GM21381 (cell line): ENCODE data around the gene SAMD3.
"Not testable (repeated sequence)": the region's sequence is repeated elsewhere in the genome, so short reads cannot be mapped to it uniquely, and the experiment has no call there.

Experiments
- ATAC-seq: cut with Tn5 transposase; IDR thresholded peaks from one replicate; pipeline ENCODE4 v1.9.1; 2021; ENCODE audit warnings: mild to moderate bottlenecking, moderate library complexity; ENCODE audit not compliant: unreplicated experiment

The SAMD3 gene, protein sequence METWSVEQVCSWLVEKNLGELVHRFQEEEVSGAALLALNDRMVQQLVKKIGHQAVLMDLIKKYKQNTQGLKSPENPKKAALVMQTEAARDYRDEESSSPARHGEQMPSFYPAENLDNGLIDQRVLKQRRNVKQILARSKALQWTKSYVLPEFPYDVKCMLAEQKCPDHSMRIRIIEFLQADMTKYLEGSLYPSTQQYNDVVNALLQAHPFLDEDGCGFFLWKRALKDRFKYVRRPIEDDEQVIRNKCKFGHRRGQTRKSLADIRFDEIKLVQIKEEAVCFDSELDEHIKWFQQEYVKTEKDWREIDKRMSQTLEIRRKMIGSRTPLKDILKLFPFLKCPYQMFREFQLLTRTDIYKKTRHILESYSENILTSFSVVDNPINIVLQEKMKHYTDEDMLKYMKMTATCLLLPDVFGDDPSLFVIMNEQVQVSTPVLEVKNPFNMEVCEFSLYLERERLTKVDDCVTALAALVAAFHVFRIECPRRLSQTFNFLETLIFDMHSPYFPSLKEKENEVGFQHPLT

DNA sequence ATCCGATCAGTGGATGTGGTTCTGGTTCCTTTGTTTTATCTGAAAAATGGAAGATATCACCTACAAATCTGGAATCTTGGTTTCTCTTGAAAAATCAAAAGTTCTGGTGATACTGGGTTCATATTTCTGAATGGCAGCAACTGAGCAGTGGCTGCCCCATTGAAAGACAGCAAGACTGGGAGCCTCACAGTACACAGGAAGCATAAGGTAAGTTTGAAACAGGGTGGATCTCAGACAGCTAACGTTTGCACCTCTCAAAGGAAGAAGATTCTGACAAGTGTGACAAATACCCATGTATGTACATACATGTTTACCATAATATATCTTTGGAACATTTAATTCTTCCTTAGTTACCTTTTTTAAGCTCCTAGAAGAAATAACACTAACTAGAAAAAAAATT lies at the start of gene SAMD3:
Gene SAMD3, minus strand, starts transcription at position 177 of the 400 bp plus-strand sequence. CDS start 7,678 bp downstream, outside the sequence.
- ATAC-seq, result no peak

DNA sequence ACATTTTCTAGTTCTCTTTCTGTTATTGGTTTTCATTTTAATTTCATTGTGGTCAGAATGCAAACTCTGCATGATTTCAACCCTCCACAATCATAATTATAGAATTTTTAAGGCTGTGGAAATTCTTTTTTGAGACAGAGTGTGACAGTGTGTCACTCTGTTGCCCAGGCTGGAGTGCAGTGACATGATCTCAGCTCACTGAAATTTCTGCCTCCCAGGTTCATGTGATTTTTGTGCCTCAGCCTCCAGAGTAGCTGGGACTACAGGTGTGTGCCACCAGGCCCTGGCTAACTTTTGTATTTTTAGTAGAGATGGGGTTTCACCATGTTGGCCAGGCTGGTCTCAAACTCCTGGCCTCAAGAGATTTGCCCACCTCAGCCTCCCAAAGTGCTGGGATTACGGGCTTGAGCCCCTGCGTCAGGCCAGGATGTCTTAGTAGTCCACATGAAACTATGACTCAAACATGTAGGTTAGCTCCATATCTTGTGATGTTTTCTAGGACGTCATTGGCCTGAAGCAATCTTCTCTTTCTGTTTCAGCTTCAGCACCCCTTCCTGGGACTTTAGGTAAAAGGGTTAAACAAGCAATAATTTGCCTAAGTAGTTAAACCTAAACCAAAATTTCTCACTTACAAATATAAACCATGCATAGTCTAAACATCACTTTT lies 47.4 kb upstream of the SAMD3 start:
- no peak for ATAC-seq

DNA sequence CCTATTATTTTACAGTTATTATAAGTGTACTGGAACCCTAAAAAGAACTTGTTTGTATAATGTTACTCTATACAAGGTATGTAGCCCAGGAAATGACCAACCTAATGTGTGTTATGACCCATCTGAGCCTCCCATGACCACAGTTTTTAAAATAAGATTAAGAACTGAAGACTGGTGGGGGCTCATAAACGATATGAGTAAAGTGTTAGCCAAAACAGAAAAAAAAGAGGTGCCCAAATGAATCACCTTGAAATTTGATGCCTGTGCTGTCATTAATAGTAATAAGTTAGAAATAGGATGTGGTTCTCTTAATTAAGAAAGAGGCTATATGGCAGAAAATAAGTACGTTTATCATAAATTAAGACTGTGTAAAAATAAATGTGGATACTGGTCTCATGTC lies 42.8 kb upstream of the SAMD3 start:
- not testable (repeated sequence) for ATAC-seq

DNA sequence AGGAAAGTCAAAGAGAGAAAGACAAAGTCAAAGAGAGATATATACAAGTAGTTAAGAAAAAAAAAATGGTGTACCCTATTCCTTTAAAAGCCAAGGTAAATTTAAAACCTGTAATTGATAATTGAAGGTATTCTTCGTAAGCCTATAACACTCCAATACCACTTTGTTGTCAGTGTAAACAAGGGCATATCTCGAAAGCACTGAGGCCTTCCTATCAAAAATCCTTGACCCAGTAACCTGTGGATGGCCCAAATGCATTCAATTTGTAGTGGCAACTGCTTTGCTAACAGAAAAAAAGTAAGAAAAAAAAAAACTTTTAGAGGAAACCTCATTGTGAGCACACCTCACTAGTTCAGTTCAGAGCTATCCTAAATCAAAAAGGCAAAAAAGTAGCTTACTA lies 39.3 kb upstream of the SAMD3 start:
- ATAC-seq, result no peak

DNA sequence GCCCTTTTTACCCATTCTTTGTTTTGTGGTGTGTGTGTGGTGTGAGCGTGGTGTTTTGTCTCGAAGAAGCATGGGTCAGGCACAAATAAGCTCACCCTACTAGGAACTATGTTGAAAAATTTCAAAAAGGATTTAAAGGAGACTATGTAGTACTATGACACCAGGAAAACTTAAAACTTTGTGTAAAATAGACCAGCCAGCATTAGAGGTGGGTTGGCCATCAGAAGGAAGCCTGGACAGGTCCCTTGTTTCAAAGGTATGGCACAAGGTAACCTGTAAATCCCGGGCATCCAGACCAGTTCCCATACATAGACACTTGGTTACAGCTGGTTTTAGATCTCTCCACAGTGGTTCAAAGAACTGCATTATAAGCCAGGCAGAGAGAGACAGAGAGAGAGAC lies 38.8 kb upstream of the SAMD3 start:
- ATAC-seq, result not testable (repeated sequence)

DNA sequence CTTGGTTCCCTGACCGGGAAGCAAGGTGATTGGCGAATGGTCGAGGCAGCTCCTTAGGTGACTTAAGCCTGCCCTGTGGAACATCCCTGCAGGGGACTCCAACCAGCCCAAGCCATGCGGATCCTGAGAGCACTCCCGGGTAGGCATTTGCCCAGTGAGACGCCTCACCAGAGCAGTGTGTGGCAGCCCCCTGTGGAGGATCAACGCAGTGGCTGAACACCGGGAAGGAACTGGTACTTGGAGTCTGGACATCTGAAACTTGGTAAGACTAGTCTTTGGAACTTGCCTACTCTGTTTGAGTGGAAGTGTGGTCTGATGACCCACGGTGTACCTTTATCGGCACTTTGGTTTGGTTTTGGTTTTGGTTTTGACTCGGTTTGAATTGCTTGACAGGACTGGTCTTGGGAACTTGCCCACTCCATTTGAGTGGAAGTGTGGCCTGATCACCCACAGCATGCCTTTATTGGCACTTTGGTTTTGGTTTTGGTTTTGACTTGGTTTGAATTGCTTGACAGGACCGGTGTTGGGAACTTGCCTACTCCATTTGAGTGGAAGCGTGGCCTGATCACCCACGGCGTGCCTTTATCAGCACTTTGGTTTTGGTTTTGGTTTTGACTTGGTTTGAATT lies 38.0 kb upstream of the SAMD3 start:
- peak; percentile 49 for ATAC-seq

DNA sequence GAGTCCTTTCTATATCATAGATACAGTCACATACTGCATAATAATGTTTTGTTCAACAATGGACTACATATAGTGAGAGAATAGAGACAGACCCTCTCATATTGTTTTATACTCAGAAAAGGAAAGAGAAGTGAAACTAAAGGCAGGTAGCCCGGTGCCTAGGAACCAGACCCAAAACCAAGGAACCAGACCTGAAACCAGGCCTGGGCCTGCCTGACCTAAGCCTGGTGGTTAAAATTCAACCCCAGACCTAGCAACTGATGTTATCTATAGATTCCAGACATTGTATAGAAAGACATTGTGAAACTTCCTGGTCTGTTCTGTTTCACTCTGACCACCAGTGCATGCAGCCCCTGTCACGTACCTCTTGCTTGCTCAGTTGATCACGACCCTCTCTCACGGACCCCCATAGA lies 37.3 kb upstream of the SAMD3 start:
- peak; percentile 59 for ATAC-seq

DNA sequence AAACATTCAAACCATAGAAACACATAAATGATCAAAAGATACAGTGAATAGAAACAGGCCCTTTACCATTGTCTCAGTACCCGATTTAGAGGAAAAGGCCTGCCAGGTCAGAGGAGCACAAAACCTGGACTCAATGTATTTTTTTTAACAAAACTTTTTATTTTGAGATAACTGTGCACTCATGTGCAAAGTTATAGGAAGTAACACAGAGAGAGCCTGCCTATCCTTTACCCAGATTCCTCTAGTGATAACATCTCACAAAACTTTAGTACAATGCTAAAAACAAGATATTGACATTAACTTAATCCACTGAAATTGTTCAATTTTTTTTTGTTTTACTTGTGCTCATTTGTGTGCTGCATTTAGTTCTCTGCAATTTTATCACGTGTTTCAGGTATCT lies 36.8 kb upstream of the SAMD3 start:
- ATAC-seq, result peak; percentile 9

DNA sequence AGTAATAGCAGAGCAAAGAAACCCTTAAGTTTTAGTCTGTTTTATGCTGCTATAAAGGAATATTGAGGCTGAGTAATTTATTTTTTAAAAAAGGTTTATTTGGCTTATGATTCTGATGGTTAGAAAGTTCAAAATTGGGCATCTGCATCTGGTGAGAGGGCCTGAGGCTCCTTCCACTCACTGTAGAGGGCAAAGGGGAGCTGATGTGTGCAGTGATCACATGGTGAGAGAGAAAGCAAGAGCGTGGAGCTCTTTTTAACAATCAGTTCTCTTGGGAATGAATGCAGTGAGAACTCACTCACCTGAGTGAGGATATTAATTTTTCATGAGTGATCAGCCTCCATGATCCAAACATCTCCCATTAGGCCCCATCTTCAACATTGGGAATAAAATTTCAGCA lies 36.4 kb upstream of the SAMD3 start:
- no peak for ATAC-seq

DNA sequence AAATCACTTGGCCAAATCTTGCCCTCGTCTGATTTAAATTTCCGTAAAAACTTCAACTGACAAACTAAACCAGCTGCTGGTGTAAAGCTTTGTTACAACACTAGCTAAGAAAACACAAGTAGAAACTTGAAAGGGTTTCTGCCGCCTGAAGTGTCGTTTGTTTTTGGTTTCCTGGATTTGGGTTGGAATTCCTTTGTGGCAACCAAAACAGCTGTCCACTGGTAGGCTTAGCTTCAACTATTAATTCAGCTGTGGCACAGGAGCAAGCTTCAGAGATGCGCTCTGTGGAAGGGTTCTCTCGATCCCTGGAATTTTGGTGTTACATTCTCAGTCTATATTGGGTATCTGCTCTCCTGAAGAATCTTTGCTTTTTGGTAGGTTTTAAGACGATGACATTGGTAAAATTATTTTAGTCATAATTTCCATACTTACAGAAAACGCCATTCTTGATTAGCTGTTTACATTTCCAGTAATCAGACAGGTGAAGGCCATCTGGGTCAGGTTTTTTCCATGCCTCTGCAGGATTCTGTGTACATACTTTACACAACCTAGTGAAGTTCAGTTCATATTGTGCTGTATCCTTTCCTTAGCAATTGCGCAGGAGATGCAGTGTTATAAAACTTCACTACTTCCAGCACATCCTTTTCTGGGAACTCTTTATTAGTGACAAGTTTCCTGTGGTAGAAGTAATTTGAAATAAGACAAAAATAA lies 29.9 kb upstream of the SAMD3 start:
- ATAC-seq, result no peak

DNA sequence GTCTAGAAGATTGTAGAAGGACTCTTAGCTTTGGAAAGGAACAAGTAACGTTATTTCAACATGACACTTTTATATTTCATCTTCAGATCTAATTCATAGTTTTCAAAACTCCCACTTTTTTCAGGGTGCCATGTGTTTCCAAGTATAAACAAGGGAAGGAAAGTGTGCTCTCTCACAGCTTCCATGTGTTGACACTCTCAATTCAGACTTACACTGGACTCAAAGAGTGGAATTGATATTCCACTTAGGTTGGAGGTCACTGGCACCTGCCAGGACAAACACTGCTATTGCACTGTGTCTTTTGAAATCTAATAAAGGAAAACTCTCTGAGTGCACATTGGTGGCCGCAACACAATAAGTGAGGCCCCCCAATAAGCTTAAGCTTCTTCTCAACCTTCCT lies 22.5 kb upstream of the SAMD3 start:
- ATAC-seq, result no peak

DNA sequence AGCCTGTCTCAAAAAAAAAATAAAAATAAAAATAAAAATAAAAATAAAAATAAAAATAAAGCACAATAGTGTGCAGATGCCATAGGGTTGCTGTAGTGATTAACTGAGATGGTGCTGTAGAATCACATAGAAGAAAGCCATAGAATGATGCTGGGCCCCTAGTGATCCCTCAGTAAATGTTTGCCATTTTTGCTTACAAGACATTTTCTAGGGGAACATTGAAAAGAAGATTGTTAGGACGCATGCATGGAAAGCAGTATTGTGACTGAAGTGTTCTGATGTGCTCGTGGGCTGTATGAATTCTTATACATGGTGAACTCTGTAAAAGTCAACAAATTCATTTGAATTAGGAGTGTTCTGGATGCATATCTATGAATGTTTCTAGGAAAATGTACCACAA lies 22.0 kb upstream of the SAMD3 start:
- no peak for ATAC-seq

DNA sequence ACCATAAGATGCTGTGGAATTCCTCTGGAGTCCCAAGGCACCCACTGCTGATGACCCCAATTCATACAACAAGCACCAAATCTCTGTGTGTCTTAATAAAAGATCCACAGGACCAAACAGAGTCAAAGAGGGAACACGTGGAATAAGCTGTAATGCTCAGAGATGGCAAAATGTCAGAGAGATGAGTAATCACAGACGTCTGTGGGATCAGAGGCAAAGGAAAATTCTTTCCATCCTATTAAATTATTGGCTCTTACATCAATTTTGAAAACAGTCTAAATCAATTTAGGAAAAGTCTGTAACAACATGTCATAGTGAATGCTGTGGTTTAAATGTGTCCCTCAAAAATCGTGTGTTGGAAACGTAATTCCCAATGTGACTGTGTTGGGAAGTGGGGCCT lies 17.5 kb upstream of the SAMD3 start:
- ATAC-seq, result no peak

DNA sequence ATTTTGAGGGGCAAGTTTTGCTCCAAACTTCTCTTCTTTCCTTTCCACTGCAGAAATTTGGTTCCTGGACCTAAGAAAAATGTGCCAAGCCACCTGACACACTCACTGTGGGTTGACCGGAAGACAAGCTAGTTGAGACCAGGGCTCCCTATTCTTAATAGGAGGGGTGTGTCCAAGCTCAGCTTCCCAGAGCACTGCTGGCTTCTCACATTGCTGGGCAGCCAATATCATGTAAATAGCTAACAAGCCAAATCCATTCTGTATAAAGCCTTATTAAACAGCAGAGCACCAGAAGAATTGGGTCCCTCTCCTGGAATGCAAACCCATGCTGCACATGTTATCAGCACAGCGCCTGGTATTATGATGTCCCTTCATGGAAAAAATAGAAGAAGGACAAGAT lies 17.0 kb upstream of the SAMD3 start:
- no peak for ATAC-seq

DNA sequence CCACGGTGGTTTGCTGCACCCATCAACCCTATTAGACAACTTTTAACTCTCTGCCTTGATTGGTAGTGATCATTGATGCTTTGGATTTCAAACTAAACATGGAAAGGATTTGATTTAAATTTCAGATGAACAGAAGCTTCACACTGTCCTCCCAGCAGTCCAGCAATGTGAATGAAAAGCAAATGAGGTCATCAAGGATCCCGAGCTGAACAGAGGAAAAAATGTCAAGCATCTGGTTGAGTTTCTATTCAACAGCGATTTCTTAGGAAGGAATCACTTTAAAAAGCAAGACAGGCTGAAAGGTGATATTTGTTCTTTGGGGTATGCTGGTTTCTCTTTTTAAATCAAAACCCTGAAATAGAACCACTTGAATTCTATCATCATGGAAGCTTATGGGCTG lies 10.6 kb upstream of the SAMD3 start:
- no peak for ATAC-seq

DNA sequence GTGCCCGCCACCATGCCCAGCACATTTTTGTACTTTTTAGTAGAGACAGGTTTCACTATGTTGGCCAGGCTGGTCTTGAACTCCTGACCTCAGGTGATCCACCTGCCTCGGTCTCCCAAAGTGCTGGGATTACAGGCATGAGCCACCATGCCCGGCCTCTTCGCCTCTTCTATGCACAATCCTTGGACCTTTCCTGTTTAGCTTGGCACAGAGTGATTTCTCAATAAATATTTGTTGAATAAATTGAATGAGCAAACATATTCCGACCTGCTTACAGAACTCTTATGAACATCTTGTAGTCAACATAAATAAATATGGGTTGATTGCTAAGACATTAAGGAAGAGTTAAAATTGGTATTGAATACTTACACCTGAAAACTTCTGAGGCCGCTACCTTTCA lies 7.8 kb upstream of the SAMD3 start:
- not testable (repeated sequence) for ATAC-seq

DNA sequence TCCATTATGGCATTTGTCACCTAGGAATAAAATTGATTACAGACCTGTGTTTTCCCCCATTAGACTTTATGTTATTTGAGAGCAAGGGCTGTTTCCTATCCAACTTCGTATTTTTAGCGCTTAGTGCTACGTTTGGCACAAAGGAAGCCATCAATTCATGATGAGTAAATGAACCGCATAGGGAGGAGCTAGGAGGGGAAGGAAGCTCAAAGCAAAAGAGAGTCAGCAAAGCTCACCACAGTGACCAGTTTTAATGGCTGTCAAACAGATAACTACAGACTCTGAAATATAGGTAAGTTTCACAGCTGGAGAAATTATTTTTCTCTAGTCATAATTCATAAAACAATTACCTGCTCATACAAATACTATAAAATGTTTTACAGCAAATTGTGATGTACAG lies 6.9 kb upstream of the SAMD3 start:
- no peak for ATAC-seq

DNA sequence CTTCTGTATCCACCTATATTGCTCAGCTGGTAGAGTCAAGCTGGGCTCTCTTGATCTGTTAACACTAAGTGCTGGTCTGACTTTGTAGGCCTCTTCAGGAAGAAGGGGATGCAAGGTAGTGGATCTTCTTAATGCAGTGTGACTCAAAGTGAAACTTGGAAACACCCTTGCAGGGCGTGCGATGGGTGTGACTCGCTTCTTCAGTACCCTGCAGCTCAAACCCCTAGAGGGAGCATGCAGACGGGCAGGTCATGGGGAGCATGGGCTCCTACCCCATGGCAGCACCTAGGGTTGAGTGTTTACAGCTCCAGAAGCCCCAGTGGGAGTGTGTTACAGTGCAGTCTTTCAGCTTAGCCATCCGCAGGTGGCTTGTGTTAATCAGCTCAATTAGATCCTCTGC lies 757 bp upstream of the SAMD3 start:
- ATAC-seq, result peak; percentile 100

DNA sequence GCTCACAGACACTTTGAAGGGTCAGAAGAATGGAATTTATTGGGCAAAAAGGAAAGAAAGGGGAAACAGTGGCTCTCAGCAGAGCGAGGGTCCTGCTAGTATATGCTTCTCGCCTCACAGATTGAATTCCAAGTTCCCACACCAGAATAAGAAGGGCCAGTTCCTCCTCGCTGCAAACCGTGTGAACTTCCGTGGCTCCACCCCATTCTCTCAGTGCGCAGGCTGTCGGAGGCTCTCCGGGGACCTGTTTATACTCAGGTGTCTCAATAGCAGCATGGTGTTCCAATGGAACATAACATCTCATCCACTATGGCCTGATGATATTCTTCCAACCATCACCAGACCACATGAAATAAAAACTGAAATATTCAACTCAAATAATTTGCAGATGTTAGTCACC lies 4.6 kb downstream of the SAMD3 start:
- no peak for ATAC-seq

DNA sequence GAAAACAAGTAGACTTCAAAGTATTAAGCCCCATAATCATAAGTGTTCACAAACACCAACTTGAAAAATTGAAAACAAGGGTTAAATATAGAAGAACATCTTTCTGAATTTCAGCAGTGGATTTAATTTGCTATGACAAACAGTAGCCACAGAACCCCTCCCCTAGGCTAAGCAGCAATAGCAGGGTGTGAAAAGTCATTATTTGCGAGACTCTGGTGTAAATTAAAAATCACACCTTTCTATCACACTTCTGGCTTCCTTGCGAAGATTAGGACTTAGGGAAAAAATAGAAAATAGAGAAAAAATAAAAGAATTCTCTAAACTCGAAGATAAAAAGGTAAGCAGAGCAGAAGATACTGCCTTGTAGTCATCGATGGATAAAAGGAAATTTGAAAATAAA lies 6.1 kb downstream of the SAMD3 start:
- no peak for ATAC-seq

DNA sequence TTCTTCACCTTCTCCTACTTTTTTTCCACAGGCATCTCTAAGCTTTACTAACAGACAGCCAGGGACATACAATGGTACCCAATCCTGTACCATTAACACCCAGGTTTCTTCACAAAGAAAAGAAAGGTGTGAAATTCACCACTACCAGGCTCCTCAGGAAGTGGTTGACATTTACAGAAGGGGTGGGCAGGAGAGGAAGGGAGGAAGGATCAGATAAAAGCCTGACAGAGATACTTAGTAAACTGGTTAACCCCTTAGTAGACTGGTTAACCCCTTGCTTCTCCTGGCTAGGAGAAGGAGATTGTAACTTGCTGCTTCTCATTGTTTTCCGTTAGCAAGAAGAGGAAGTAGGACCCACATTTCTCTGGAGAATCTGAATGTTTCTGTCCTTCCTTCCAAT lies 7.2 kb downstream of the SAMD3 start:
- no peak for ATAC-seq
